ENCODE measurements around the gene HSF4. TPM values are rescaled to one million over a fixed set of nuclear protein-coding genes. Genes with fewer than 3 reads are reported as not detected.
A peak's percentile ranks its signal among the peaks of the same experiment; 100 is the strongest.

Gene HSF4
- total RNA-seq, 1 experiment from 2014 or later = 2.2 TPM

- TF ChIP-seq E2F4 (CRISPR knock-in tag; IDR thresholded peaks at IDR 0.05; ENCODE audit: borderline replicate concordance, low read depth) (no peak), FOXK1 (CRISPR knock-in tag; IDR thresholded peaks at IDR 0.05) (no peak), ATF3 (CRISPR knock-in tag; conservative IDR thresholded peaks at IDR 0.05) (no peak), RORB (CRISPR knock-in tag; IDR thresholded peaks at IDR 0.05) (no peak), RELA (CRISPR knock-in tag; IDR thresholded peaks at IDR 0.05; ENCODE audit: borderline replicate concordance) (no peak), FOXP1 (CRISPR knock-in tag; IDR thresholded peaks at IDR 0.05; ENCODE audit: borderline replicate concordance) (no peak), ZNF219 (CRISPR knock-in tag; IDR thresholded peaks at IDR 0.05; ENCODE audit: borderline replicate concordance) (no peak), NR1H2 (CRISPR knock-in tag; IDR thresholded peaks at IDR 0.05) (no peak), ZNF532 (CRISPR knock-in tag; IDR thresholded peaks at IDR 0.05; ENCODE audit: borderline replicate concordance) (no peak), PRDM15 (CRISPR knock-in tag; IDR thresholded peaks at IDR 0.05) (no peak), ZNF138 (CRISPR knock-in tag; conservative IDR thresholded peaks at IDR 0.05) (no peak)
Observed at GRCh38 chr16:67179421-67180080, 15.0 kb downstream of the HSF4 start (continued).

GRCh38 chr16:67180166-67180565, 15.6 kb downstream of the HSF4 start:
- Mint-ChIP-seq H3K4me1 (peaks cover 15% of the 10 kb centered on the region), H3K4me3 (no peak overlapping the region), H3K36me3 (peaks cover 3% of the 10 kb centered on the region; the same call in 1 of the 2 replicates), H3K27ac (no peak overlapping the region), H3K9me3 (no peaks in the 10 kb centered on the region), H3K27me3 (ENCODE audit: low read depth) (peaks cover 43% of the 10 kb centered on the region)
- ATAC-seq = no peak
- peak; percentile 11 for DNase-seq (ENCODE audit: low spot score)
- POLR2A ChIA-PET = no interaction called here
- CTCF ChIA-PET = interaction anchor here (1.2 to 1.4 kb wide), 2 partner anchors 10 to 162 kb away, joined by 5 read pairs; partner anchors contain the start of gene NOL3
- TF ChIP-seq USF2 (CRISPR knock-in tag; IDR thresholded peaks at IDR 0.05) (no peak), RORB (CRISPR knock-in tag; IDR thresholded peaks at IDR 0.05) (no peak), ZNF671 (CRISPR knock-in tag; IDR thresholded peaks at IDR 0.05) (no peak), ZBTB43 (CRISPR knock-in tag; IDR thresholded peaks at IDR 0.05) (no peak), CTCF (IDR thresholded peaks at IDR 0.05) (no peak), NR2C2 (CRISPR knock-in tag; IDR thresholded peaks at IDR 0.05) (no peak), PREB (CRISPR knock-in tag; IDR thresholded peaks at IDR 0.05; ENCODE audit: borderline replicate concordance) (no peak)
